Dedifferentiated amniotic fluid mesenchymal stem cell (primary cell): ENCODE measurements around the gene KCNAB1.

Experiments used
- DNase-seq: peaks from one replicate; pipeline ENCODE4 v3.0.0-alpha.2; 2016; ENCODE audit errors: extremely low spot score

Gene KCNAB1

DNA sequence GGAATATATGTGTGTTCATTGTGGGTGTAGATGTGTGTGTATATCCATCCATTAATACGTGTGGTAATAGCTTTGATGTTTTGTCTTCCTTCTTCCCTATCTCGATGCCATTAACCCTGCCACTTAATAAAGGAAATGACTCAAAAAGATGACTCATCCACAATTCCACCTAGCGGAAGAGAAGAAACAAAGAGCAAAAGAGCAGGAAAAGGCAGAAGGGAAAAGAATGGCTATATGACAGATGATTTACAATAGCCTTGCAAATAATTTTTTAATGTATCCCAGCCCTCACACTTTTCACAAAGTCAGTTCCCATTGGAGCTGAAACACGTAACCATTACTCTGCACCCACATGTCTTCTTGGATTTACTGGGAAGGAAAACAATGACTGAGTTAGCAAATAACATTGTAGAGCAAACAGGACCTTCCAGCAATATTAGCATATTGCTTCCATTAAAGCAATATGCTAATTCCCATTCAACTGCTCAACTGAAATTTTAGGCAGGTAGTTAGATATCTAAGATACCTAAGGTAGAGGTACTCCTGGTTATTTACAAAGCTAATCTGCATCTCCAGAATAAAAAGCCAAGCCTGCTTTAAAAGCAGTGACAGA is 197.2 kb downstream of the KCNAB1 start:
- no peak for DNase-seq

DNA sequence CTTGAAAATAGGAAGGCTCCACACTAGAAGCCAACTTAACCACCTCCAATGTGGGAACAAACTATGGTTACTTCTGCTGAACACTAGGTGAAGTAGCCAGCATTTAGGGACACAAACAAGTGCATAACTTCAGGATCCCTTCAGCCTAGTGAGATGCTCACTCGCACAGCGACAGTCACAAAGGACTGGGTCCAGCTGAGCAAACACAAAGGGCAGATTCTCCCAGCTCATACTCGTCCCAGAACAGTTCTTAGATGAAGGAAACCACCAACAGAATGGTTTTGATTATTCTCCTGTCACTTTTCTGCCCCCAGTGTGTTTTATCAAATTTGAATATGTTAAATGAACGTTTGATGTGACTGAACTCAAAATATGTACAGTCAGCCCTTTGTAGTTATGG is 201.6 kb downstream of the KCNAB1 start:
- no peak for DNase-seq

GRCh38 chr3:156323466-156323865 is 203.1 kb downstream of the KCNAB1 start:
- no peak for DNase-seq

DNA sequence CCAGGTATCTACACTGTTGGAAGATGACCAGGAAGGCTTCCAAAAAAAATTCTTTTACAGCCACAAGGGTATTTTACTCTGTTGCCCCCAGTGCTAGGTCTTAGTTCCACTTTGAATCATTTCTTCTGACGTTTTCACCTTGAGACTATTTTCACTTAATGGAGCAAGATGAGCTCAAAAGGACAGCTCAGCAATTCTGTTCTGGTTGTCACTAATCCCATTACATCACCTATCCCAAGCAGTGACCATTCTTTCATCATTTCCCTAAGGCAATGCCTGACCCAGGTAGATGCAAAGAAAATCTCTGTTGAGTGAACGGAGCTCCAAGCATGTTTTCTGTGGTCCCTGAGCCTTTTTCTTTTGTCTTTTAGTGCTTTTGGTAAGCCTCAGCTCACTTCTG is 210.0 kb downstream of the KCNAB1 start:
- DNase-seq: no peak

DNA sequence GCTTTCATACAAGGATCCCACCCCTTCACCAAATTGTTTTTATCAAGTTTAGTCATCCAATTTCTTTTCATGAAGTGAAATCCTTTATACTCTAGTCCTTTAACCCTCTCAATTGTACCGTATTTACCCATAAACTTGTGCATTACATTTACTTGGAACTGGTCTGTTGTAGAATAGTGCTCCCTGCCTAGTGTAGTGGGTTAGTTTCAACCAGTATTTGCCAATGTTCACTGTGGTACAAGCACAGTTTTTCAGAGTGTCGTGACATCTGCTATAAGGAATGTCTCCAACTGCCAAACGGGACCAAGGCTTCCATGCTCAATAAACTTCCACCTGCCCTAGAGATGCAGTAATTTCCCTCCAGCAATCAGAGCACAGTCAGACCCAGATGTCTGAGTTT is 211.9 kb downstream of the KCNAB1 start:
- no peak for DNase-seq

DNA sequence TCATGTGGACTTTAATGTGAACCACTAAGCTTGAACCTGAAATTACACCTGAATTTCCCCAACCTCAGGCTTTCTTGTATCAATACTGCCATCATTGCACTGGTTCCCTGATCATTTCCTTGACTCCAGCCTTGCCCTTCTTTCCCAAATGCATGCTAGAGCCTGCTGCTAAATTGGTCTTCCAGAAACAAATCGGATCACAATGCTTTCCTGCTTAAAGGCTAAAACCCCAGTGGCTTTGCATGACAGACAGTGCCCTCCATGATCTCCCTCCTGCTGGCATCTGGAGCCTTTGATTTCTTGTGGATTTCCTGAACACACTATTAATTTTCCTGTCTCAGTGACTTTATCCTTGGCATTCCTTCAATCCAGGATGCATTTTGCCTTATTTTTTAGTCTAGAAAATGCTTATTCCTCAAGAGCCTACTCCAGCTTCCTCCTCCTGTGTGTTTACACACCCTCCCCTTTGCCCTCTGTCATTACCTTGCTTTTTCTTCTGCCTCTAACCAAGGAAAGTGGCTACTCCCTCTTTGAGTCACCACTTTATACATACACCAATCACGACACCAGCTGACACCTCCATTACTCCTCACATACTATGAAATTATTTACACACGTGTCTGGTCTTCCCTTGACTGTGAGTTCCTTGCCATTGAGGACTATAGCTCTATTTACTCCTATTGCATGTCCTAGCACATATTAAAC is 214.6 kb downstream of the KCNAB1 start:
- no peak for DNase-seq

DNA sequence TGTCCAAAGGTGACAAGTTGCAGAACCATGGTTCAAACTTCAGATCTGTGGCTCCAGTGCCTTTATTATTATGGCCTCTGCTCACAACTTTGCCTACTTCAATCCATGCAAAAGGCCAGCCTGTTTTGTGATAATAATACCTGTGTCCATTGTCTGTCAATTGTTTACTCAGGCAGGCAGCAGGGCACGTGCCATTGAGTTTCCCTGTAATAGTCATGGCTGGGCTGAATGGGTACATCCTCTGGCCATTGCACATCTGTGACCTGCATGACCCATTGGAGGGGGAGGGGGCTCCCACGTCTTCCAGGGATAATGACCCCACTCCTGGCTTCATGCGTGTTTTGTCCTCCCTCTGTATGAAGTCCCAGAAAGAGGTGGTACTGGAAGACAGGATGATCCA is 219.1 kb downstream of the KCNAB1 start:
- DNase-seq: no peak

DNA sequence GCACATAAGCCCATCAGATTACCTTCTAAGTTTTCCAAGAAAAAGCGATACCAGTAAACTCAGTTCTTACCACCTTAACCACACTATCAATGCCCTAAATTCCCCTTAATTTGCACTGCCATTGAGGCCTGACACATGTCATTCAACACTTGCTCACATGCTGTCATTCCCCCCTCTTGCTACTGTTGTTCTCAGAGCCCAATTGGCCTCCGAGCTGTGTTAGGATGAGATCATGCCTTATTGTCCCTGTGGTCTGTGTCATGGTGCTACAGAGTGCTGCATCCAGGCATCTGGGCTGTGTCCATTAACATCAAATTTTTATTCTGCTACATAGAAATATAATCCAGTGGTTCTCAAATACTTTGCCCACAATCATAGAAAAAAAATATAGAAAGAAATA is 221.0 kb downstream of the KCNAB1 start:
- no peak for DNase-seq

DNA sequence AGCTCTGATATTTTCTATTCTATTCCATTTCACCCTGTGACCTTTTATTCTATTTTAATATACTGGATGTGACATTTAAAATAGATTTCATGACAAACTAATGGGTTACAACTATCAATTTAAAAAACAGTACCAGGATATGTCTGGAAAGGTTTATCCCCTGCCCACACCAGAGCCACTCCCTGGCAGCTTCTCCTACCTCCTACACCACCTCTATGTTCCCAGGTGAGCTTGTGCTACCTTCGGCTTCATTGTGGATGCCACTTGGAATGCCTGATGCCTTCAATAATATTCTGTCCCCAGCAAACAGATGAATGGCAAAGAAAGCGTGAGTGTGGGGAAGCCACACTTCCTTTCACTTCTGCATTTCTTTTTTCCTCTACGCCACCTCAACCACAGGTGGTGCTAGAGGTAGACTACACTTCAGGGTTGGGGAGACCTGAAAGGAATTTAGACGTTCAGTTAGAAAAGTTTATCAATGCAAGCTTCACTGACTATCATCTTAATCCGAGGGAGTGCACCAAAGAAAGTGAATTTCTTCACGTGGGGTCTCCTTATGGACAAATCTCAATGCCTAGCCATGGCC is 221.5 kb downstream of the KCNAB1 start:
- no peak for DNase-seq

GRCh38 chr3:156344215-156344614 is 223.8 kb downstream of the KCNAB1 start:
- no peak for DNase-seq

DNA sequence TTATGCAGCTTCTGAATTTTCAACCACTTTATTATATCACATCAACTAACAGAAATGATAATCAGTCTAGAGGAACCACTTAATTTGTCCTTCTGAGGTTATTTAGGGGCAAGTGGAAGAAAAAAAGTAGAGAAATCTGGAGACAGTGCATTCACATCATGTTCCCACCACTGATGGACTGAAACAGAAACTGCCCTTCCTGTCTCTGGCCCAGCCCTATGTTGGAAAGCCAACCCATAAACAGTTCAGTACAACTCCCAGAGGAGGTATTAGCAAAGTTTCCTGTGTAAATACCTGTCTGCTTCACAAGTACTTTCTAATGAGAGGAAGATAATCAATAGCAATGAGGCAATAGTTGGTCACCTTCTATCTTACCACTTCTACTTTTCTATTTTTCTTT is 228.7 kb downstream of the KCNAB1 start:
- no peak for DNase-seq

DNA sequence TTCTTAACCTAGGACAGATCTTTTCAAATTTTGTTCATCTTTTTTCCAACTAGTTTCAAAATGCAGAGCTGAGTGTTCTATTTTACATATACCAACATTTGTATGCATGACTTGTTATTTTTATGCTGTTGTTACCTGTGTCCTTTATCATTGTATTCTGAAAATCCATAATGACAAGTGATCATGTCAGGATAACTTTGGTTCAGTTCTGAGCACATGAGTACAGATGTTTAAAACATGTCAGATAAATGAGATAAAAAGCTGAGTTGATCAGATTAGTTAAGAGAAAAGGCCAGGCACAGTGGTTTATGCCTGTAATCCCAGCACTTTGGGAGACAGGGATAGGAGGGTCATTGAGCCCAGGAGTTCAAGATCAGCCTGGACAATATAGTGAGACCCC is 229.6 kb downstream of the KCNAB1 start:
- DNase-seq: no peak

DNA sequence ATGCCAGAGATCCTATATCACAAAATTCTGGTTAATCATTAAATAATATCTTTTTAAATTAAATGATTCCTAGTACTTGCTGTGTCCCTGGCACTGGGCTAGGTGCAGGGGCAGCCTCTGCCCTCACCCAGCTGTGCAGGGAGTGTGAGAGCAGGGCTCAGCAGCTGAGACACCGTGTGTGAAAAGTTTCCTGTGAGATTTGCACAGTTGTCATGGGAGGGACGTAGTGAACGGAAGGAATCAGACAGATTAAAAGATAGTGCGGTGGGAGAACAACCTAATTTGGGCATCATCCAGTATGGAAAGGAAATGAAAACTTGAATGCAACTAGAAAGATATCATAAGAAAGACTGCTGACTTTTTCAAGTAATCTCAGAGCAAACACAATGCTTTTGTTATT is 230.4 kb downstream of the KCNAB1 start:
- no peak for DNase-seq

GRCh38 chr3:156351783-156352182 is 231.4 kb downstream of the KCNAB1 start:
- no peak for DNase-seq

DNA sequence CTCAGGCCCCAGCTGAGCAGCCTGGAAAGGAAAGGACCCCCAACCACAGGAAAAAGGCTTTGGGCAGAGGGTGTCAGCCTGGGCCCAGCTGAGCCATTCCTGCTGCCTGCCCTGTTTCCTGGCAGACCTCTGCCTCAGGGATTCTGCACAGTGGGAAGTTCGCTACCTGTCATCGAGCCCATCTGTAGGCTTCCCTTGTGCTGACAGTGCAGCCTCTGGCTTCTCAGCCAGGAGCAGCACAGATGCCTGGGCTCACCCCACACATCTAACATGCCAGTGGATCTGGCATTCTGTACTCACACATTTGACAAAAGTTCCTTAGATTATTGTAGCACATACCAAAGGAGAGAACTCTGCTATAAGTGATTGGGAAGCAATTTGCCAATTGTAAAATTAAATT is 232.3 kb downstream of the KCNAB1 start:
- no peak for DNase-seq

DNA sequence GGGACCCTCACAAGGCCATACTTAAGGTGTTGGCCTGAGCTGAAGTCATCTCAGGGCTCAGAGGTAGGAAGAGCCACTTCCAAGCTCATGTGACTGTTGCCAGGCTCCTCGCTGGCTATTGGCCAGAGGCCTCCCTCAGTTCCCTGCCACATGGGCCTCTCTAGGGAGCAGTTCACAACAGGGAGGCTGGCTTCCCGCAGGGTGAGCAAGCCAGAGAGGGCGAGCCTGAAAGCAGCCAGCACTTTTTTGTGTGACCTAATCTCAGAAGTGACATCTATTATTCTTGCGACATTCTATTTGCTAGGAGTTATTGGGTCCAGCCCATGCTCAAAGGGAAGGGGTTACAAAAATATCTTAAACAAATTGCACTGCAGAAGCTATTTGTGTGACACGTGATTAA is 233.2 kb downstream of the KCNAB1 start:
- DNase-seq: no peak

DNA sequence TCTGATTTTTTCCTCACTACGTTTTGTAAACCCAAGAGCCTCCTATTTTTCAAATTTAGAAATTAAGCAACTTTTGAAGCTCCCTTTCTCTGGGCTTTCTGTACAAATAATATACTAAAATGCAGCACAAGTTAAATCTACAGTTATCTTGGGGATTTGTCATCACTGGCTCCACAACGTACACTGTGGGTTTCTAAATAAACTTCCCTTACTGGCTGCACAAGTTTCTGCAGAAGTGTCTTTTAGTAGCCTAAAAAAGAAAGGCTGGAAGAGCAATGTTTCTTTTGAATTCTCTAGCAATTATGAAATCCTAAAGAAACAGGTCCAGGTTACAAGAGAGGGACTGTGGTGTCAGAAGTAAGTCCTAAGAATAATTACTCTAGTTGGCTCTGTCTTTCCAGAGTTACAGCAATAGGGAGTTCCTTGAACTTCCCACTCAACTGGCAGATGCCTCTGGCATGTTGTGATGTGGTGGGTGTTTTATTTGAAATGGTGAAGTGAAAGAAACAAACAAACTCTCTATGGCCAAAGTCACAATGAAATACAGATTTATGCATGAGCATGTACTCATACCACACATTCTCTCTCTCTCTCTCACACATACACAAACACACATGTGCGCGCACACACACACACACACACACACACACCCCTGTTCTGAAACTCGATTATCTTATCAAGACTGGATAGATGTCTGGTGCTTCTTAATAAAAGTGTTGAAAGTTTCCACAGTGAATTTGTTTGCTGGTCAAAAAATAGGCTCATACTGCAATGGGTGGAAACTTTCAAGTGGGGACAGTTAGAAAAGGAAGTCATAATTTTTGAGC is 236.4 kb downstream of the KCNAB1 start:
- no peak for DNase-seq

- no peak for DNase-seq
Measured at GRCh38 chr3:156358232-156358631, 237.9 kb downstream of the KCNAB1 start.

GRCh38 chr3:156359368-156359767 is 239.0 kb downstream of the KCNAB1 start:
- no peak for DNase-seq

- DNase-seq: no peak
Measured at GRCh38 chr3:156360083-156360482, 239.7 kb downstream of the KCNAB1 start.

- DNase-seq: no peak
Measured at GRCh38 chr3:156360963-156361362, 240.6 kb downstream of the KCNAB1 start.

DNA sequence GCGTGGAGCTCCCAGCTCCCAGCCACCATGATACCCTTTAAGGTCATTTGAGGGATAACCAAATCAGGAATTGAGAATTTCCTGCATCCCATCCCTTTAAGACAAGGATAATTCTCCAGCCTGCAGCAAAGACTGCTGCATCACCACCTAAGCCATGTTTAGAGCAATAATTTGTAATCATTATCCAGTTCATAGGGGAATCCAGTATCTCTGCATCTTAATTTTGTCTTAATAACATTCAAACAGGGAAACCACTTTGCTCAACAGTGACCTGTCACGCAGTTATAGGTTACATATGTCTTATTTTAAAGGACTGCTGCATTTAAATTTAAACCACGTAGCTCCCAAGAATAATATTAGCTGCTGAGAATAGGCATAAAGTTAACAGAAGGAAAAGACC is 246.2 kb downstream of the KCNAB1 start:
- DNase-seq: no peak

- DNase-seq: no peak
Measured at GRCh38 chr3:156368189-156368588, 247.8 kb downstream of the KCNAB1 start.
